PC-9 (cell line): ENCODE data around the gene ZBTB34.

Experiments used
- CTCF ChIP-seq: fragments of 200-600 bp; sonication (generic); conservative IDR thresholded peaks from 2 replicates; pipeline ENCODE4 v1.6.1; 2017; ENCODE audit warnings: mixed run types, antibody characterized with exemption, mild to moderate bottlenecking, moderate library complexity
- EZH2 ChIP-seq: fragments of 200-600 bp; sonication (generic); IDR thresholded peaks from 2 replicates; pipeline ENCODE4 v1.8.0; 2017; ENCODE audit warnings: antibody characterized with exemption, low read depth

GRCh38 chr9:126829035-126829434 is 31.4 kb upstream of the ZBTB34 start:
- TF ChIP-seq CTCF (no peak), EZH2 (no peak)
